Measurements from ENCODE around the gene FAM227B.
"Not testable (repeated sequence)": the region's sequence is repeated elsewhere in the genome, so short reads cannot be mapped to it uniquely, and the experiment has no call there.

The FAM227B gene

GRCh38 chr15:49492830-49493229, 127.8 kb downstream of the FAM227B start:
- DNase-seq (ENCODE audit: low read depth in 2 of 2): no peak

- DNase-seq (ENCODE audit: low read depth in 2 of 2): no peak
Measured at GRCh38 chr15:49492151-49492550, 128.5 kb downstream of the FAM227B start.

GRCh38 chr15:49490966-49491365, 129.7 kb downstream of the FAM227B start:
- DNase-seq (ENCODE audit: low read depth in 2 of 2): no peak

GRCh38 chr15:49485401-49485800, 135.2 kb downstream of the FAM227B start:
- DNase-seq (ENCODE audit: low read depth in 2 of 2): not testable (repeated sequence)

- DNase-seq (ENCODE audit: low read depth in 2 of 2): not testable (repeated sequence)
Measured at GRCh38 chr15:49478982-49479381, 141.6 kb downstream of the FAM227B start.

- not testable (repeated sequence) for DNase-seq (ENCODE audit: low read depth in 2 of 2)
Measured at GRCh38 chr15:49478021-49478420, 142.6 kb downstream of the FAM227B start.

GRCh38 chr15:49473031-49473430, 147.6 kb downstream of the FAM227B start:
- no peak for DNase-seq (ENCODE audit: low read depth in 2 of 2)

- DNase-seq (ENCODE audit: low read depth in 2 of 2): no peak
Measured at GRCh38 chr15:49472338-49472737, 148.3 kb downstream of the FAM227B start.

- DNase-seq (ENCODE audit: low read depth in 2 of 2): no peak
Measured at GRCh38 chr15:49471733-49472132, 148.9 kb downstream of the FAM227B start.

GRCh38 chr15:49471248-49471647, 149.4 kb downstream of the FAM227B start:
- peak; percentile 20 to 49 for DNase-seq (ENCODE audit: low read depth in 2 of 2)

GRCh38 chr15:49468481-49468839, 152.2 kb downstream of the FAM227B start:
- DNase-seq (ENCODE audit: low read depth in 2 of 2): no peak

- no peak for DNase-seq (ENCODE audit: low read depth in 2 of 2)
Measured at GRCh38 chr15:49467746-49468480, 152.7 kb downstream of the FAM227B start.

GRCh38 chr15:49466119-49466518, 154.5 kb downstream of the FAM227B start:
- no peak for DNase-seq (ENCODE audit: low read depth in 2 of 2)

GRCh38 chr15:49464522-49464921, 156.1 kb downstream of the FAM227B start:
- DNase-seq (ENCODE audit: low read depth in 2 of 2): no peak

GRCh38 chr15:49462232-49462844, 158.3 kb downstream of the FAM227B start:
- DNase-seq (ENCODE audit: low read depth in 2 of 2): no peak

- DNase-seq (ENCODE audit: low read depth in 2 of 2): no peak
Measured at GRCh38 chr15:49460411-49460941, 160.1 kb downstream of the FAM227B start.

GRCh38 chr15:49458145-49458544, 162.5 kb downstream of the FAM227B start:
- no peak for DNase-seq (ENCODE audit: low read depth in 2 of 2)

GRCh38 chr15:49456166-49456565, 164.5 kb downstream of the FAM227B start:
- no peak for DNase-seq (ENCODE audit: low read depth in 2 of 2)

GRCh38 chr15:49452595-49452994, 168.0 kb downstream of the FAM227B start:
- no peak for DNase-seq (ENCODE audit: low read depth in 2 of 2)

GRCh38 chr15:49441816-49442215, 178.8 kb downstream of the FAM227B start:
- no peak for DNase-seq (ENCODE audit: low read depth in 2 of 2)

- DNase-seq (ENCODE audit: low read depth in 2 of 2): no peak
Measured at GRCh38 chr15:49441356-49441755, 179.3 kb downstream of the FAM227B start.

GRCh38 chr15:49439678-49440395, 180.8 kb downstream of the FAM227B start:
- DNase-seq (ENCODE audit: low read depth in 2 of 2): no peak

All from stimulated activated CD4-positive, alpha-beta T cell treated with anti-CD3 and anti-CD28 coated beads, Interleukin-4, amount 100 ng/mL, for 48 hours (primary cell).